IMR-90 (cell line): ENCODE data around the gene TAF1A. TPM values are rescaled to one million over a fixed set of nuclear protein-coding genes. Genes with fewer than 3 reads are reported as not detected.

Experiments used
- ATAC-seq: fragments of 200-7000 bp; cut with Tn5 transposase; 2 replicates; pipeline ENCODE4 v1.9.1; 2020; ENCODE audit warnings: low read depth, mild to moderate bottlenecking, moderate library complexity
- BruUV-seq: library from RNA; stranded (reverse); fragments of 400-500 nt; replicated peaks from 2 replicates; lab custom pipeline; 2021; lab: Mats Ljungman, UMichigan
- CTCF ChIA-PET: fragments of 300-600 bp; formaldehyde crosslinking; extraction: SDS; loops from one replicate; lab custom pipeline; 2021; ENCODE audit warnings: antibody characterized with exemption; lab: Yijun Ruan, JAX
- POLR2A ChIA-PET: fragments of 300-600 bp; sonication (Branson Sonifier 250); formaldehyde crosslinking; loops from one replicate; lab custom pipeline; 2022; ENCODE audit warnings: antibody characterized with exemption; ENCODE audit not compliant: unreplicated experiment; lab: Charles Lee
- DNase-seq: peaks from one replicate; pipeline ENCODE4 v3.0.0; 2013
- H2AFZ ChIP-seq: replicated peaks from 2 replicates; pipeline ENCODE3; 2013; ENCODE audit warnings: low read length, mild to moderate bottlenecking; ENCODE audit not compliant: poor library complexity
- H2AK5ac ChIP-seq: 2 replicates; pipeline ENCODE4 v1.6.1; 2013; ENCODE audit warnings: low read depth, low read length, inconsistent platforms
- H2AK9ac ChIP-seq: replicated peaks from 2 replicates; pipeline ENCODE3; 2013; ENCODE audit warnings: mild to moderate bottlenecking, low read depth, low read length, moderate library complexity; ENCODE audit not compliant: poor library complexity
- H2BK120ac ChIP-seq: 2 replicates; pipeline ENCODE4 v1.6.1; 2013; ENCODE audit warnings: low read depth, low read length, inconsistent platforms
- H2BK15ac ChIP-seq: 3 replicates; pipeline ENCODE4 v1.6.1; 2013; ENCODE audit warnings: low read depth, low read length, inconsistent platforms
- H2BK20ac ChIP-seq: 2 replicates; pipeline ENCODE4 v1.6.1; 2013; ENCODE audit warnings: low read depth, mild to moderate bottlenecking, inconsistent platforms, low read length, moderate library complexity
- H2BK5ac ChIP-seq: 2 replicates; pipeline ENCODE4 v1.6.1; 2013; ENCODE audit warnings: mild to moderate bottlenecking, low read depth, low read length, inconsistent platforms; ENCODE audit not compliant: poor library complexity, severe bottlenecking
- H3K14ac ChIP-seq: replicated peaks from 2 replicates; pipeline ENCODE4 v1.6.1; 2013; ENCODE audit warnings: low read depth, low read length, inconsistent platforms
- H3K18ac ChIP-seq: 2 replicates; pipeline ENCODE4 v1.6.1; 2013; ENCODE audit warnings: low read depth, low read length, control low read depth
- H3K23ac ChIP-seq: 2 replicates; pipeline ENCODE4 v1.6.1; 2013; ENCODE audit warnings: low read depth, low read length, inconsistent platforms
- H3K27ac ChIP-seq: 2 replicates; pipeline ENCODE4 v1.5.1; 2013; ENCODE audit warnings: mild to moderate bottlenecking, control low read depth, low read length; ENCODE audit not compliant: insufficient read depth
- H3K27me3 ChIP-seq: 2 replicates; pipeline ENCODE4 v1.6.1; 2013; ENCODE audit warnings: low read length; ENCODE audit not compliant: control insufficient read depth, insufficient read depth
- H3K36me3 ChIP-seq: 2 replicates; pipeline ENCODE4 v1.6.1; 2013; ENCODE audit warnings: low read length, mixed read lengths; ENCODE audit not compliant: control insufficient read depth, insufficient read depth
- H3K4ac ChIP-seq: 2 replicates; pipeline ENCODE4 v1.6.1; 2013; ENCODE audit warnings: low read depth, low read length, inconsistent platforms
- H3K4me1 ChIP-seq: 2 replicates; pipeline ENCODE4 v1.6.1; 2013; ENCODE audit warnings: low read length, mixed read lengths; ENCODE audit not compliant: control insufficient read depth, insufficient read depth
- H3K4me2 ChIP-seq: 2 replicates; pipeline ENCODE4 v1.6.1; 2013; ENCODE audit warnings: low read depth, mild to moderate bottlenecking, control low read depth, low read length, moderate library complexity
- H3K4me3 ChIP-seq: 2 replicates; pipeline ENCODE4 v1.5.1; 2013; ENCODE audit warnings: low read depth, mild to moderate bottlenecking, control low read depth, low read length, moderate library complexity; ENCODE audit not compliant: insufficient read depth
- H3K56ac ChIP-seq: 2 replicates; pipeline ENCODE4 v1.6.1; 2013; ENCODE audit warnings: low read length, inconsistent platforms; ENCODE audit not compliant: insufficient read depth; ENCODE audit errors: extremely low read depth
- H3K79me1 ChIP-seq, 2 experiments: 2 replicates each; pipeline ENCODE4 v1.6.1; 2013; ENCODE audit warnings: low read length in 2 of 2, inconsistent platforms in 1 of 2, low read depth in 1 of 2
- H3K9ac ChIP-seq: 2 replicates; pipeline ENCODE4 v1.6.1; 2013; ENCODE audit warnings: low read depth, low read length, control low read depth
- H3K9me1 ChIP-seq: 2 replicates; pipeline ENCODE4 v1.6.1; 2013; ENCODE audit warnings: low read length, inconsistent platforms; ENCODE audit not compliant: insufficient read depth
- H3K9me3 ChIP-seq: 2 replicates; pipeline ENCODE4 v1.6.1; 2013; ENCODE audit warnings: low read length; ENCODE audit not compliant: control insufficient read depth, insufficient read depth
- H4K20me1 ChIP-seq: 2 replicates; pipeline ENCODE4 v1.6.1; 2013; ENCODE audit warnings: low read length, inconsistent platforms; ENCODE audit not compliant: insufficient read depth
- H4K5ac ChIP-seq: 2 replicates; pipeline ENCODE4 v1.6.1; 2013; ENCODE audit warnings: mild to moderate bottlenecking, low read depth, low read length, control low read depth
- H4K8ac ChIP-seq, 2 experiments: 2 replicates each; pipeline ENCODE4 v1.6.1; 2013; ENCODE audit warnings: low read depth in 2 of 2, low read length in 2 of 2, control low read depth in 1 of 2, inconsistent platforms in 1 of 2
- H4K91ac ChIP-seq: 2 replicates; pipeline ENCODE4 v1.6.1; 2013; ENCODE audit warnings: low read depth, low read length, inconsistent platforms; ENCODE audit not compliant: insufficient read depth
- FOS ChIP-seq: fragments of 150-350 bp; IDR thresholded peaks from 2 replicates; pipeline ENCODE4 v1.6.1; 2016; ENCODE audit warnings: low read depth, low read length
- MAFK ChIP-seq: IDR thresholded peaks from 2 replicates; pipeline ENCODE4 v1.6.1; 2012; ENCODE audit warnings: low read depth, low read length, improper control_type of control experiment
- WGBS, 2 experiments: methylation state at CpG; one replicate each; pipeline versions ENCODE4 v1.1.5 to v1.1.7; 2013; ENCODE audit warnings: missing lambda C conversion rate in 2 of 2; ENCODE audit not compliant: insufficient read length in 1 of 2; ENCODE audit errors: extremely low coverage in 2 of 2; 5-methylcytosine and 5-hydroxymethylcytosine counted together
- dilution Hi-C: fragments of 300-500 bp; cut with HindIII; formaldehyde crosslinking; loops from one replicate; pipeline ENCODE4 v1.14.3; 2018; ENCODE audit warnings: low sequenced_read_pairs; ENCODE audit not compliant: unreplicated experiment
- in situ Hi-C: fragments of 300-500 bp; cut with MboI; formaldehyde crosslinking; loops from 3 replicates; pipeline ENCODE4 v1.14.3; 2019; ENCODE audit warnings: low sequenced_read_pairs, inconsistent platforms, mixed read lengths
- intact Hi-C: fragments of 100-400 bp; cut with micrococcal nuclease; formaldehyde crosslinking; loops from 2 replicates; pipeline ENCODE4 v1.10.0; 2022
- polyA plus RNA-seq, 3 experiments: library from polyadenylated mRNA; depleted of rRNA; stranded (reverse); fragments of >200 nt; gene quantifications; 2 replicates each; pipeline ENCODE4 v1.2.3, GENCODE V29; 2012; ENCODE audit warnings: low replicate concordance in 1 of 3
- total RNA-seq: library from RNA; depleted of rRNA; stranded (reverse); fragments of >200 nt; gene quantifications from 2 replicates; pipeline ENCODE4 v1.2.3, GENCODE V29; 2012

Gene TAF1A
- total and polyA plus RNA-seq, 2 of the 4 experiments (the other 2 are of a cell fraction), result 3.8 to 5.4 TPM

DNA sequence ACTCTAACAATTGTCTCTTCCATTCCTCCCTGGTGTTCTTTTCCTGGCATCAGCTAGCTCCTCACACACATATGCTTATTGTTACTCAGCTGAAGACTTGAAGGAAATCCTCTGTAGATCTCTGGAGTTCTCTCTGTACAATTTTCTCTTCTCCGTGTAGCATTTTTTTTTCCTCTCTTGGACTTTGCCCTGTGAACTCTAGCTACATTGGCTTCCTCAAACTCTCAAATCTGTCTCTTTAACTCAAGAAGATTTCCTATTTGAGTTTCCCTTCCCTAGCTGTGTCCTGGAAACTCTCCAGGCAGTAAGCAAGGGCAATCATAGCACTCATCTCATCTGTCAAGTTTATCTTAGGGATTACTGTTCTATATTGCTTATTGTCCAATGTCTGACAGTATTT lies 23.9 kb upstream of the TAF1A start:
- Histone ChIP-seq H3K4me1 (peaks cover 4% of the 10 kb centered on the region), H4K91ac (no peak overlapping the region), H3K4ac (no peak overlapping the region), H4K5ac (no peak overlapping the region), H3K27ac (no peak overlapping the region), H4K8ac (no peak overlapping the region), H3K18ac (no peak overlapping the region), H3K79me1 (peaks cover 0 to 4% of the 10 kb centered on the region in 2 experiments; a peak in 2 of 4 replicates), H2AK5ac (no peak overlapping the region), H2AFZ (no peak overlapping the region), H3K56ac (no peak overlapping the region), H2BK20ac (no peak overlapping the region), H3K9me3 (no peaks in the 10 kb centered on the region), H2AK9ac (no peak overlapping the region), H3K23ac (no peak overlapping the region), H2BK15ac (no peak overlapping the region), H3K9me1 (no peaks in the 10 kb centered on the region), H3K27me3 (no peaks in the 10 kb centered on the region), H3K36me3 (no peaks in the 10 kb centered on the region), H4K20me1 (no peaks in the 10 kb centered on the region), H3K4me2 (no peak overlapping the region), H2BK5ac (no peak overlapping the region), H2BK120ac (no peak overlapping the region), H3K4me3 (no peak overlapping the region), H3K9ac (no peak overlapping the region), H3K14ac (no peak overlapping the region)
- no peak for DNase-seq
- ATAC-seq, result no peak
- CTCF ChIA-PET, result no interaction called here
- dilution Hi-C loops, result no loop called here
- no peak for TF ChIP-seq FOS
- no peak for TF ChIP-seq MAFK
- in situ Hi-C loops, result no loop called here
- POLR2A ChIA-PET, result no interaction called here
- WGBS, 2 experiments, result no CpG with 5 or more reads among the region's 1 CpG
- BruUV-seq, result no TSS peak
- intact Hi-C loops, result no loop called here
